COR-L47 (cell line): ENCODE measurements around the gene ABI1.
A peak's percentile ranks its signal among the peaks of the same experiment; 100 is the strongest.
"Not testable (repeated sequence)": the region's sequence is repeated elsewhere in the genome, so short reads cannot be mapped to it uniquely, and the experiment has no call there.

ENCODE experiments used
- DNase-seq: peaks from one replicate; lab custom pipeline; 2025; lab: John Stamatoyannopoulos, UW

ABI1 gene

GRCh38 chr10:26860443-26861204 is at the start of gene ABI1:
Gene ABI1 (minus strand): TSS chr10:26860958. CDS start chr10:26860863, 95 bp downstream.
- peak; percentile 93 for DNase-seq

DNA sequence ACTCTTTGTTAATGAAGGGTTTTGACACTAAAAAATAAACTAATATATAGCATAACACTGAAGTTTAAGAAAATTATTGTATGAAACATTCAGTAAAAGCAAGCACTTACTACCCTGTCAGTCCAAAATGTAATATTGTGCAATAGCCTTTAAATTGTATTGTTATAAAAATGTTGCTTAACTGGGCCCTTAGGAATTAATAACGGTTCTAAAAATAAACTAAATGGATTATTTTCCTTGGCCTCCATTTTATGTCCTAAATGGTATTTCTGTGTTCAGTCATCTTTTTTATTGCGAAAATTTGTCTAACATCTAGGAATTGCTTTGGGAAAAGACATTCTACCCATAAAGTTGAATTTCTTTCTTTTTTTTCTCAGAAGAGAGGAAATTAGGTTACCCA is 49.0 kb upstream of the ABI1 start:
- no peak for DNase-seq

DNA sequence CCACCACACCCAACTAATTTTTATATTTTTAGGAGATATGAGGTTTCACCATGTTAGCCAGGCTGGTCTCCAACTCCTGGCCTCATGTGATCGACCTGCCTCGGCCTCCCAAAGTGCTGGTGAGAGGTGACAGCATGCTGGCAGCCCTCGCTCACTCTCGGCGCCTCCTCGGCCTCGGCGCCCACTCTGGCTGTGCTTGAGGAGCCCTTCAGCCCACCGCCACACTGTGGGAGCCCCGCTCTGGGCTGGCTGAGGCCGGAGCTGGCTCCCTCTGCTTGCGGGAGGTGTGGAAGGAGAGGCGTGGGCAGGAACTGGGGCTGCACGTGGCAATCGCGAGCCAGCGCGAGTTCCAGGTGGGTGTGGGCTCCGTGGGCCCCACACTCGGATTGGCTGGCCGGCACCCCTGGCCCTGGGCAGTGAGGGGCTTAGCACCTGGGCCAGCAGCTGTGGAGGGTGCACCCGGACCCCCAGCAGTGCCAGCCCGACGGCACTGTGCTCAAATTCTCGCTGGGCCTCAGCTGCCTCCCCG is 44.6 kb upstream of the ABI1 start:
- not testable (repeated sequence) for DNase-seq

GRCh38 chr10:26903431-26904217 is 42.9 kb upstream of the ABI1 start:
- DNase-seq, result no peak

- DNase-seq, result not testable (repeated sequence)
Observed at GRCh38 chr10:26892306-26892923, 31.7 kb upstream of the ABI1 start.

DNA sequence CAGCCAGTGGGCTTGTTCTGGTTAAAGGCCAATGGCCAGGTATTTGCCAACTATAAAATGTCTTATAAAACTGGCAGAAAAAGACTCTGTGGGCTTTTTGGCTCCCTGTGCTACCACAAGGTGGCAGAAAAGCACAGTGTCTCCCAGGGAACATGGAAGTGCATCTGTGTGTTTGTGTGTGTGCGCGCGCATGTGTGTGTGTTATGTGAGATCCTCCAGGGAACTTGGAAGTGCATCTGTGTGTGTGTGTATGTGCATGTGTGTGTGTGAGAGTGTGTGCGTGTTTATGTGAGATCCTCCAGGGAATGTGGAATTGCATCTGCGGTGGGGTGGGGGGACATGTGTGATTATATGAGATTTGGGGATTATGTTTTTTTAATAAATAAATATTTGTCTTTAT is 30.2 kb upstream of the ABI1 start:
- DNase-seq, result peak; percentile 58

DNA sequence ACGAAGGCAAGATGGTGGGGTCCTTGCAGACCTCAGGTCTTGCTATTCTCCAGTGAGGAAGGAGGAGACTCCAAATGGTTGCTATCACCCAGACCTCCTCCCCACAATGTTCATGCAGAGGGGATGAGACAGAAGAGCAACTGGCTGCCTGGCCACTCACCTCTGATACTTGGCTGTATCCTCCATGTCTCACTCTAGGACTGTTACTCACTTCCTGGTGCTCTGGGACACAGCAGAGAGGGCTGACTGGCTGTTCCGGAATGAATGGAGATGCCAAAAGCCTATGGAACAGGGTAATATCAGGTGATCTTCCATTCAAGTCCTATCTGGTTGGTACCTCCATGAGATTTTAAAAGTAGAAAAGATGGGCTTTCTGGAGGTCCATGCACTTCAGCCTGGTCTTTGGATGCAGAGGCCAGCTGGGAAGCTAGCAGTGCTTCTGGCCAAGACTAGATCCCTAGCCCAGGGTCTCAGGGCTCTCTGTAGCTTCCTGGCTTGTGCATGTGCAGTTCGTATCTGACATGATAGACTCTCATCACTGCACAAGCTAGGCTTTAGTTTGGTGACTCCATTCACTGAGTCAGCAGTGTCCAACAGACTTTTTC is 27.0 kb upstream of the ABI1 start:
- no peak for DNase-seq

DNA sequence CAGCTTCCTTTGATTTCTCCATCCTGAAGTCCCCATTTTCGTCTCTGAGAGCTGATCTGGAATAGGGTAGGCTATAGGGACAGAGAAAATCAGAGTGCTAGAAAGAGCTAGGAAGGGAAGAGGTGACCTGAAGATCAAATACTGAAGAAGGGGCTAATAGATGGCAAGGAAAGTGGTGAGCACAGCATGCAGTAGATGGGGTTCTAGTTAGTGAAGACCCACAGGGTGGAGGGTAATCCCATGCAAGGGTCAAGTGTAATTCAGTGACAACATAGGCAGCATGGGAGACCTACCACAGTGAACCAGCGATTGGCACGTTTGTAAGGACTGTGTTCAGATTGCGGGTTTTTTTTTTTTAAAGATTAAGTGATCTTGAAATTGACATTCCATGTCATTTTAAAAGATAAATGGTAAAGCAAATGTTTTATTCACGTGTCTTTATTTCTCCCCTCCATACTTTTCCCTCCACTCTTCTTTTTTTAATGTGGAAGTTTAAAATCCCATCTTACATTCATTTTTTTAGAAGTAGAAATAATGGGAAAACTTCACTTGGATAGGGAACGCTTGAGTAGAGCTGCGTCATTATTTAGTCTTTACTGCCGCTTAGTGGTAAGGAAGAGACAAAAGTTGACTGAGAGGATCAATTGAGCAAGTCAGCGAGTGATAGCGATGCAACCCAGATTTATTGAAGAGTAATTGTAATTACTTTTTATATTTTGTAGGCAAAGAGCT is 21.0 kb upstream of the ABI1 start:
- DNase-seq, result peak; percentile 21

- DNase-seq, result peak; percentile 26
Observed at GRCh38 chr10:26879744-26880143, 19.0 kb upstream of the ABI1 start.

- no peak for DNase-seq
Observed at GRCh38 chr10:26870766-26871165, 10.0 kb upstream of the ABI1 start.

GRCh38 chr10:26869528-26869927 is 8.8 kb upstream of the ABI1 start:
- DNase-seq, result no peak

GRCh38 chr10:26863351-26864076 is 2.8 kb upstream of the ABI1 start:
- DNase-seq, result no peak

- DNase-seq, result no peak
Observed at GRCh38 chr10:26861205-26861998, 644 bp upstream of the ABI1 start.

DNA sequence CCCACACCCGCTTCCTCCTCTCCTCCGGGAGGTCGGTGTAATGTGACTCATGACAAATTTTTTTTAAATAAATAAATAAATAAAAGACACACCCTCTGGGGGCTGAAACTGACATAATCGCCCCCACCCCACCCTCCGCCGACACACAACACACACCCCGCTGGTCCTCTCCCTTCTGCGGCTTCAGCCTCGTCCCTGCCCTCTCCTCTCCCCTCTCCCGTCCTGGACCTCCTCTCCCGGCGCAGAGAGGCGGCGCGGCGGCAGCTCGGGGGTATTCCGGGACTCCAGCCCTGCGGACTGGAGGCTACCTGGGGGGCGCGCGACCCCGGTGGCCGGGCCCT is 686 bp downstream of the ABI1 start:
- DNase-seq, result no peak

DNA sequence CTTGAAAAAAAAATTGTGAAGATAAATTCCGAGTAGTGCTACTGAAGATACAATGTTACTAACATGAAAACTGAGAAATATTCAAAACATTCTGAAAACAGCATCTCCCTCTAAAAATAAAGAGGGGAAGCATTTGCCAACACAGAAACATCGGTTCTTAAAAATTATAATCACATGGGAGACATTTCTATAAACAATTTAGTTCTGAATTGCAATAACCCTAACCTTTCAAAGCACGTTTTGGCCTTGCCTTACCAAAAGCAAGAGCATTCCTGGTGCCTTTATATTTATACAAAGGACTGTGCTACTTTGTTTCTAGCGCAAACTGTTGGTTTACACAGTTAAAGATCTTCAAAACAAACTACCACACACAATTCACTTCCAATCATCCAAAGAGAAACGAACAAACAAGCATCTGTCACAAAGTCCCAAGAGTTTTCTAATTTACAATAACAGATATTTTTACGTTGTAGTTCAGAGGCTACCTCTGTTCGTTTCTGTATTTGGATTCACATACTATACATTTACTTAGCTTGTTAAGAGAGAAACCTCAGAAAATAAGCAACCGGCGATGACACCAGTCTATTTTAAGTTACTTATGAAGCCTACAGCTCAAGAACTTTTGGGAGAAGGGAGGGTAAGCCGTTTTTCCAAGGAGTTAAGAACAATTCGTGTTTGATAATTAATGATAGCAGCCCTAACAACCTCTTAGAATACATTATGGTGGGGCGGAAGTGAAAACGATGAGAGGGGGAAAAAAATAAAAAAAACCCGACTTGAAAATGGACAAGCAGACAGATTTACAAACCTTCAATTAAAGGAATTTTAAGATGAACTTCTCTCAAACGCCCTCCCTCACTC is 1.3 kb downstream of the ABI1 start:
- DNase-seq, result no peak

DNA sequence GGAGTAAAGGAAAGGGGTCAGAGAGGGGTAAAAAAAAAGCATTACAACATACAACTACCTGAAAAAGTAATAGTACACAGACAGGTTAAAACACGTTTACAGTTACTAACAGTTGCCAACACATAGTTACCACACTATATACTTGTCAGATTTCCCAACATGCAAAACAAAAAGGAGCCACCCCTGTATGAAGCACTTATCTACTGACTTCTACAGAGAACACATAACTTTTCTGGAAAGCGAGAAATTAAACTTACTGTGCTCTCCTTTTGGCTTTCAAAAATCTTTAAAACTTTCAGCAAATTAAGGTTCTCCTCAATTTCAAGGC is 2.1 kb downstream of the ABI1 start:
- no peak for DNase-seq

- DNase-seq, result no peak
Observed at GRCh38 chr10:26857991-26858706, 2.6 kb downstream of the ABI1 start.

DNA sequence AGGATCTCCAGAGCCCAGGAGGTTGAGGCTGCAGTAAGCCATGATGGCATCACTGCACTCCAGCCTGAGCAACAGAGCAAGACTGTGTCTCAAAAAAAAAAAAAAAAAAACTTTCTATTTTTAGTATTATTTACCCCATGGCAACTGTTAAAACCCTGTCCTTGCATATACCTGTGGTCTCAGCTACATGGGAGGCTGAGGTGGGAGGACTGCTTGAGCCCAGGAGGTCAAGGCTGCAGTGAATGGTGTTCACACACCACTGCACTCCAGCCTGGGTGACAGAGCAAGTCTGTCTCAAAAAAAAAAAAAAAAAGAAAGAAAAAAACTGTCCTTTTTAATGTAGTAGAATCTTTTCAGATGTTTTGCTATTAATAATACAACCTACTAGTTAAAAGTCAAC is 3.2 kb downstream of the ABI1 start:
- not testable (repeated sequence) for DNase-seq

DNA sequence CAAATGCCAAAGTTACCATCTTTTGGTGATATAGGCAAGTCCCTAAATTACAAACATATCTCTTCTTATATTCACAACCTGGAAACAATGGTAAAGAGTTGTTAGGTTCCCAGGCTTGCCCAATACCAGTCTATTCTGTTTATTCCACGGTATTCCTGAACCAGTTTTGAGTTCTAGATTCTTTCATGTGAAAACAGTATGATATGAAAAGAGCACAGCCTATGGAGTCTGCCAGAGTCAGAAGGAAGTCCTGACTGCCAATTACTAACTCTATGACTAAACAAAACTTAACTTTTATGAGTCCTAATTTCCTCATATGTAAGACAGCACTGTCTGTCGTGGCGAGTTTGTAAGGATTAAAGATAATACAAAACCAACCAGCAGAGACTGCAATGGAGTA is 5.6 kb downstream of the ABI1 start:
- DNase-seq, result no peak
